K562 (cell line): ENCODE measurements around the gene ATP1A3. TPM values are rescaled to one million over a fixed set of nuclear protein-coding genes. Genes with fewer than 3 reads are reported as not detected.

Experiments
- CC2D1A ChIP-seq: fragments of 450-650 bp; IDR thresholded peaks from 2 replicates; pipeline ENCODE4 v1.6.1; 2017; ENCODE audit warnings: mild to moderate bottlenecking
- DPF2 ChIP-seq: fragments of 450-650 bp; IDR thresholded peaks from 2 replicates; pipeline ENCODE4 v1.6.1; 2016
- E2F3 ChIP-seq: fragments of 250-450 bp; sonication (Bioruptor Pico); IDR thresholded peaks from 2 replicates; pipeline ENCODE4 v1.4.0; 2020; ENCODE audit warnings: mild to moderate bottlenecking
- HCFC1 ChIP-seq: IDR thresholded peaks from 2 replicates; pipeline ENCODE4 v1.6.1; 2012; ENCODE audit warnings: low read depth, low read length, improper control_type of control experiment
- HDAC1 ChIP-seq, 2 experiments: fragments of 450-650 bp; IDR thresholded peaks; 2 replicates each; pipeline ENCODE4 v1.6.1; 2016 to 2017; ENCODE audit warnings: inconsistent platforms in 1 of 2, mild to moderate bottlenecking in 1 of 2, moderate library complexity in 1 of 2
- IRF2 ChIP-seq: sonication (generic); formaldehyde crosslinking; IDR thresholded peaks from 2 replicates; pipeline ENCODE4 v1.8.1; 2022; ENCODE audit warnings: mild to moderate bottlenecking, missing genetic modification reagents
- MCM2 ChIP-seq: fragments of 450-650 bp; IDR thresholded peaks from 2 replicates; pipeline ENCODE4 v1.6.1; 2017; ENCODE audit warnings: low read depth, mild to moderate bottlenecking
- NFATC3 ChIP-seq: fragments of 450-650 bp; IDR thresholded peaks from 2 replicates; pipeline ENCODE4 v1.6.1; 2017; ENCODE audit warnings: mild to moderate bottlenecking
- SRSF1 ChIP-seq: fragments of 200-400 bp; formaldehyde crosslinking; IDR thresholded peaks from 2 replicates; pipeline ENCODE4 v1.6.1; 2017; ENCODE audit warnings: mild to moderate bottlenecking, low read depth, low read length, moderate library complexity
- SUPT5H ChIP-seq: fragments of 450-650 bp; IDR thresholded peaks from 2 replicates; pipeline ENCODE4 v1.6.1; 2016
- ZKSCAN1 ChIP-seq: fragments of 150-350 bp; IDR thresholded peaks from 2 replicates; pipeline ENCODE4 v1.6.1; 2016; ENCODE audit warnings: low read depth, low read length
- polyA plus RNA-seq, 8 experiments: library from polyadenylated mRNA; depleted of rRNA in 4 of 8; stranded (reverse) in 5 of 8; unstranded in 3 of 8; fragments of >200 nt; fragmentation: Nextera tagmentation in 2 of 8; fragmentation: Illumina TruSeq in 1 of 8; extraction: Ambion mirVana in 2 of 8; extraction: Trizol in 1 of 8; gene quantifications; 2 replicates each; pipeline versions ENCODE4 v1.2.1 to v1.2.3, GENCODE V29; 2011 to 2014; ENCODE audit warnings: inconsistent platforms in 1 of 8, missing spikeins in 1 of 8
- total RNA-seq, 7 experiments: library from RNA; depleted of rRNA in 6 of 7; stranded (reverse); fragments of >200 nt in 6 of 7; fragmentation: Illumina TruSeq in 2 of 7; extraction: Trizol in 2 of 7; gene quantifications; 2 replicates each; pipeline versions ENCODE4 v1.2.1 to v1.2.3, GENCODE V29; 2011 to 2021; ENCODE audit warnings: low replicate concordance in 1 of 7
- TF ChIP-seq, protein P1 (sequence below): fragments of 250-450 bp; sonication (Bioruptor Pico); IDR thresholded peaks from 2 replicates; pipeline ENCODE4 v1.4.0; 2020
- TF ChIP-seq, protein P2 (sequence below): fragments of 450-650 bp; formaldehyde crosslinking; IDR thresholded peaks from 2 replicates; pipeline ENCODE4 v1.4.0; 2020; ENCODE audit warnings: mild to moderate bottlenecking, moderate library complexity
- TF ChIP-seq, protein P3 (sequence below): sonication (generic); formaldehyde crosslinking; IDR thresholded peaks from 2 replicates; pipeline ENCODE4 v1.8.0; 2022; ENCODE audit warnings: mild to moderate bottlenecking, missing genetic modification reagents

ATP1A3 gene
- total and polyA plus RNA-seq, 9 of the 15 experiments (the other 6 are each of a cell fraction or from before 2014, with no cell fraction given) = 0.03 to 1.0 (median 0.17) TPM; not detected in 3

DNA sequence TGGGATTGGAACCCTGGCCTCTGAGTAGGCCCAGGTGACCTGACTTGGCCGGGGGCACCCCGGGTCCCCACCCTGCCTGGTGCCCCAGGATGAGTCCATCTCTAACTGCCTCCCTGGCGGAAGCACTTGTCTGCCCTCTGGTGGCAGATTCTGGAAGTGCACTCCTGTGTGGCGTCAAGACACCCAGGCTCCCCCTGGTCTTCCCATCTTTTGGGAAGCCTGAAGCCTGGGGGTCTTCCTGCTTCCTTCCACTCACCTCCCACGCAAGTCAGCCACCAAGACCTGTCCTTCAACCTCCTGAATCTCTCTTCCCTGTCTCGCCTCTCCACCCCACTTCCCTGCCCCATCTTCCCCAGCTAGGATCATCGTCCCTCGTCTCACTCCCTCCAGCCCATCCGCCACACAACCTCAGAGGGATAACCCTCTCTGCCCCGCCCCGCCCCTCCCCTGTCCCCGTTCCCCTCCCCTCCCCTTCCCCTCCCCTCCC is 42.3 kb downstream of the ATP1A3 start (continued):
- TF ChIP-seq, protein P1, sequence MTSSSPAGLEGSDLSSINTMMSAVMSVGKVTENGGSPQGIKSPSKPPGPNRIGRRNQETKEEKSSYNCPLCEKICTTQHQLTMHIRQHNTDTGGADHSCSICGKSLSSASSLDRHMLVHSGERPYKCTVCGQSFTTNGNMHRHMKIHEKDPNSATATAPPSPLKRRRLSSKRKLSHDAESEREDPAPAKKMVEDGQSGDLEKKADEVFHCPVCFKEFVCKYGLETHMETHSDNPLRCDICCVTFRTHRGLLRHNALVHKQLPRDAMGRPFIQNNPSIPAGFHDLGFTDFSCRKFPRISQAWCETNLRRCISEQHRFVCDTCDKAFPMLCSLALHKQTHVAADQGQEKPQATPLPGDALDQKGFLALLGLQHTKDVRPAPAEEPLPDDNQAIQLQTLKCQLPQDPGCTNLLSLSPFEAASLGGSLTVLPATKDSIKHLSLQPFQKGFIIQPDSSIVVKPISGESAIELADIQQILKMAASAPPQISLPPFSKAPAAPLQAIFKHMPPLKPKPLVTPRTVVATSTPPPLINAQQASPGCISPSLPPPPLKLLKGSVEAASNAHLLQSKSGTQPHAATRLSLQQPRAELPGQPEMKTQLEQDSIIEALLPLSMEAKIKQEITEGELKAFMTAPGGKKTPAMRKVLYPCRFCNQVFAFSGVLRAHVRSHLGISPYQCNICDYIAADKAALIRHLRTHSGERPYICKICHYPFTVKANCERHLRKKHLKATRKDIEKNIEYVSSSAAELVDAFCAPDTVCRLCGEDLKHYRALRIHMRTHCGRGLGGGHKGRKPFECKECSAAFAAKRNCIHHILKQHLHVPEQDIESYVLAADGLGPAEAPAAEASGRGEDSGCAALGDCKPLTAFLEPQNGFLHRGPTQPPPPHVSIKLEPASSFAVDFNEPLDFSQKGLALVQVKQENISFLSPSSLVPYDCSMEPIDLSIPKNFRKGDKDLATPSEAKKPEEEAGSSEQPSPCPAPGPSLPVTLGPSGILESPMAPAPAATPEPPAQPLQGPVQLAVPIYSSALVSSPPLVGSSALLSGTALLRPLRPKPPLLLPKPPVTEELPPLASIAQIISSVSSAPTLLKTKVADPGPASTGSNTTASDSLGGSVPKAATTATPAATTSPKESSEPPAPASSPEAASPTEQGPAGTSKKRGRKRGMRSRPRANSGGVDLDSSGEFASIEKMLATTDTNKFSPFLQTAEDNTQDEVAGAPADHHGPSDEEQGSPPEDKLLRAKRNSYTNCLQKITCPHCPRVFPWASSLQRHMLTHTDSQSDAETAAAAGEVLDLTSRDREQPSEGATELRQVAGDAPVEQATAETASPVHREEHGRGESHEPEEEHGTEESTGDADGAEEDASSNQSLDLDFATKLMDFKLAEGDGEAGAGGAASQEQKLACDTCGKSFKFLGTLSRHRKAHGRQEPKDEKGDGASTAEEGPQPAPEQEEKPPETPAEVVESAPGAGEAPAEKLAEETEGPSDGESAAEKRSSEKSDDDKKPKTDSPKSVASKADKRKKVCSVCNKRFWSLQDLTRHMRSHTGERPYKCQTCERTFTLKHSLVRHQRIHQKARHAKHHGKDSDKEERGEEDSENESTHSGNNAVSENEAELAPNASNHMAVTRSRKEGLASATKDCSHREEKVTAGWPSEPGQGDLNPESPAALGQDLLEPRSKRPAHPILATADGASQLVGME (CRISPR knock-in tag) = no peak
- peak; percentile 55; the same call in 1 of the 2 replicates for TF ChIP-seq CC2D1A
- TF ChIP-seq HCFC1 = peak; percentile 11; the same call in 1 of the 2 replicates
- TF ChIP-seq HDAC1 (IDR thresholded peaks at IDR 0.05) = 0 out of 4 replicates have a peak, but pooled peaks of 1 of the 2 experiments have one; percentile 41
- TF ChIP-seq IRF2 (CRISPR knock-in tag) = no peak
- no peak for TF ChIP-seq SRSF1
- 0 out of 2 replicates have a peak, but pooled peaks have one; percentile 18 for TF ChIP-seq ZKSCAN1
- TF ChIP-seq, protein P2, sequence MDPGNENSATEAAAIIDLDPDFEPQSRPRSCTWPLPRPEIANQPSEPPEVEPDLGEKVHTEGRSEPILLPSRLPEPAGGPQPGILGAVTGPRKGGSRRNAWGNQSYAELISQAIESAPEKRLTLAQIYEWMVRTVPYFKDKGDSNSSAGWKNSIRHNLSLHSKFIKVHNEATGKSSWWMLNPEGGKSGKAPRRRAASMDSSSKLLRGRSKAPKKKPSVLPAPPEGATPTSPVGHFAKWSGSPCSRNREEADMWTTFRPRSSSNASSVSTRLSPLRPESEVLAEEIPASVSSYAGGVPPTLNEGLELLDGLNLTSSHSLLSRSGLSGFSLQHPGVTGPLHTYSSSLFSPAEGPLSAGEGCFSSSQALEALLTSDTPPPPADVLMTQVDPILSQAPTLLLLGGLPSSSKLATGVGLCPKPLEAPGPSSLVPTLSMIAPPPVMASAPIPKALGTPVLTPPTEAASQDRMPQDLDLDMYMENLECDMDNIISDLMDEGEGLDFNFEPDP (CRISPR knock-in tag) = no peak
- no peak for TF ChIP-seq NFATC3
- TF ChIP-seq, protein P3, sequence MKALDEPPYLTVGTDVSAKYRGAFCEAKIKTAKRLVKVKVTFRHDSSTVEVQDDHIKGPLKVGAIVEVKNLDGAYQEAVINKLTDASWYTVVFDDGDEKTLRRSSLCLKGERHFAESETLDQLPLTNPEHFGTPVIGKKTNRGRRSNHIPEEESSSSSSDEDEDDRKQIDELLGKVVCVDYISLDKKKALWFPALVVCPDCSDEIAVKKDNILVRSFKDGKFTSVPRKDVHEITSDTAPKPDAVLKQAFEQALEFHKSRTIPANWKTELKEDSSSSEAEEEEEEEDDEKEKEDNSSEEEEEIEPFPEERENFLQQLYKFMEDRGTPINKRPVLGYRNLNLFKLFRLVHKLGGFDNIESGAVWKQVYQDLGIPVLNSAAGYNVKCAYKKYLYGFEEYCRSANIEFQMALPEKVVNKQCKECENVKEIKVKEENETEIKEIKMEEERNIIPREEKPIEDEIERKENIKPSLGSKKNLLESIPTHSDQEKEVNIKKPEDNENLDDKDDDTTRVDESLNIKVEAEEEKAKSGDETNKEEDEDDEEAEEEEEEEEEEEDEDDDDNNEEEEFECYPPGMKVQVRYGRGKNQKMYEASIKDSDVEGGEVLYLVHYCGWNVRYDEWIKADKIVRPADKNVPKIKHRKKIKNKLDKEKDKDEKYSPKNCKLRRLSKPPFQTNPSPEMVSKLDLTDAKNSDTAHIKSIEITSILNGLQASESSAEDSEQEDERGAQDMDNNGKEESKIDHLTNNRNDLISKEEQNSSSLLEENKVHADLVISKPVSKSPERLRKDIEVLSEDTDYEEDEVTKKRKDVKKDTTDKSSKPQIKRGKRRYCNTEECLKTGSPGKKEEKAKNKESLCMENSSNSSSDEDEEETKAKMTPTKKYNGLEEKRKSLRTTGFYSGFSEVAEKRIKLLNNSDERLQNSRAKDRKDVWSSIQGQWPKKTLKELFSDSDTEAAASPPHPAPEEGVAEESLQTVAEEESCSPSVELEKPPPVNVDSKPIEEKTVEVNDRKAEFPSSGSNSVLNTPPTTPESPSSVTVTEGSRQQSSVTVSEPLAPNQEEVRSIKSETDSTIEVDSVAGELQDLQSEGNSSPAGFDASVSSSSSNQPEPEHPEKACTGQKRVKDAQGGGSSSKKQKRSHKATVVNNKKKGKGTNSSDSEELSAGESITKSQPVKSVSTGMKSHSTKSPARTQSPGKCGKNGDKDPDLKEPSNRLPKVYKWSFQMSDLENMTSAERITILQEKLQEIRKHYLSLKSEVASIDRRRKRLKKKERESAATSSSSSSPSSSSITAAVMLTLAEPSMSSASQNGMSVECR = no peak
- 0 out of 2 replicates have a peak, but pooled peaks have one; percentile 14 for TF ChIP-seq DPF2
- TF ChIP-seq SUPT5H = no peak
- no peak for TF ChIP-seq MCM2
- TF ChIP-seq E2F3 (CRISPR knock-in tag) = no peak
